Peyer's patch (tissue), 4 donors: ENCODE measurements around the gene HSPA12B. TPM values are rescaled to one million over a fixed set of nuclear protein-coding genes. Genes with fewer than 3 reads are reported as not detected.

Experiments used
- DNase-seq, 3 donors: peaks; one replicate each; pipeline ENCODE4 v3.0.0-alpha.2; 2017 to 2019
- H3K27ac ChIP-seq, 4 donors: fragments of 200-600 bp; sonication (generic); one replicate each; pipeline ENCODE4 v1.5.1; 2016 to 2019
- H3K27me3 ChIP-seq, 2 donors: fragments of 200-600 bp; sonication (generic); one replicate each; pipeline ENCODE4 v1.5.1; 2019
- H3K36me3 ChIP-seq, 3 donors: fragments of 200-600 bp; sonication (generic); one replicate each; pipeline ENCODE4 v1.5.1; 2016 to 2019
- H3K4me1 ChIP-seq, 4 donors: fragments of 200-600 bp; sonication (generic); one replicate each; pipeline ENCODE4 v1.5.1; 2016 to 2019
- H3K4me3 ChIP-seq, 4 donors: fragments of 200-600 bp; sonication (generic); 1 replicate in 3 of 4; 2 replicates in 1 of 4; pipeline ENCODE4 v1.5.1; 2016 to 2019; ENCODE audit warnings: mild to moderate bottlenecking in 1 of 4
- H3K9me3 ChIP-seq, 4 donors: fragments of 200-600 bp; sonication (generic); one replicate each; pipeline ENCODE4 v1.5.1; 2016 to 2019; ENCODE audit warnings: mild to moderate bottlenecking in 1 of 4
- CTCF ChIP-seq, 6 experiments: fragments of 450-650 bp in 4 of 6; fragments of 200-600 bp in 2 of 6; sonication (generic) in 1 of 6; IDR thresholded peaks; one replicate each; pipeline ENCODE4 v1.5.1; 2017 to 2019; ENCODE audit warnings: antibody characterized with exemption in 6 of 6, mild to moderate bottlenecking in 3 of 6, moderate library complexity in 1 of 6
- POLR2A ChIP-seq, 2 donors: fragments of 450-650 bp; IDR thresholded peaks; one replicate each; pipeline ENCODE4 v1.5.1; 2017; ENCODE audit warnings: antibody characterized with exemption in 2 of 2, mild to moderate bottlenecking in 2 of 2, moderate library complexity in 2 of 2
- total RNA-seq, 4 donors: library from RNA; depleted of rRNA; stranded (reverse); fragments of >200 nt; gene quantifications; one replicate each; pipeline ENCODE4 v1.1.0, GENCODE V29; 2016

HSPA12B gene
- total RNA-seq, 4 donors from 2014 or later = 1.2 to 4.3 (median 2.3) TPM

DNA sequence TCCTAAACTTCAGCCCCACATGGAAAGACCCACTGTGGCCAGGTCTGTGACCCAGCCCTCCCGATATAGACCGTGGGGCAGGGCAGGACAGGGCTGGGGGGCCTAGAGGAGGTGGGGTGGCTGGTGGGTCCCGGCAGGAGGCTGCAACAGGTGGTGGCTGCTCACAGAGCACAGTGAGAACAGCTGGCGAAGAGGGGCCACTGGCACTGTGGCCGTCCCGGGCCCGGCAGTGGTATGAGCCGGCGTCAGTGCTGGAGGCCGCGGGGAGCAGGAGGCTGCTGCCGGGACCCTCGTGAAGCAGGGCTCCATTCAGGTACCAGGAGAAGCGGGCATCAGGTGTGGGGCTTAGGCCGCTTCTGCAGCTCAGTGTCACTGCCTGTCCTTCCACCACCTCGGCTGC, 33.4 kb upstream of the HSPA12B start:
- no peaks in the 10 kb centered on the region for H3K4me1 ChIP-seq
- no peak for TF ChIP-seq POLR2A (IDR thresholded peaks at IDR 0.05)
- TF ChIP-seq CTCF (IDR thresholded peaks at IDR 0.05) = no peak
- no peak overlapping the region for H3K27ac ChIP-seq
- H3K4me3 ChIP-seq = no peak overlapping the region
- no peak for DNase-seq
- H3K36me3 ChIP-seq = no peaks in the 10 kb centered on the region
- H3K27me3 ChIP-seq = no peaks in the 10 kb centered on the region
- peaks cover 0 to 5% (median 0%) of the 10 kb centered on the region in 4 donors for H3K9me3 ChIP-seq

DNA sequence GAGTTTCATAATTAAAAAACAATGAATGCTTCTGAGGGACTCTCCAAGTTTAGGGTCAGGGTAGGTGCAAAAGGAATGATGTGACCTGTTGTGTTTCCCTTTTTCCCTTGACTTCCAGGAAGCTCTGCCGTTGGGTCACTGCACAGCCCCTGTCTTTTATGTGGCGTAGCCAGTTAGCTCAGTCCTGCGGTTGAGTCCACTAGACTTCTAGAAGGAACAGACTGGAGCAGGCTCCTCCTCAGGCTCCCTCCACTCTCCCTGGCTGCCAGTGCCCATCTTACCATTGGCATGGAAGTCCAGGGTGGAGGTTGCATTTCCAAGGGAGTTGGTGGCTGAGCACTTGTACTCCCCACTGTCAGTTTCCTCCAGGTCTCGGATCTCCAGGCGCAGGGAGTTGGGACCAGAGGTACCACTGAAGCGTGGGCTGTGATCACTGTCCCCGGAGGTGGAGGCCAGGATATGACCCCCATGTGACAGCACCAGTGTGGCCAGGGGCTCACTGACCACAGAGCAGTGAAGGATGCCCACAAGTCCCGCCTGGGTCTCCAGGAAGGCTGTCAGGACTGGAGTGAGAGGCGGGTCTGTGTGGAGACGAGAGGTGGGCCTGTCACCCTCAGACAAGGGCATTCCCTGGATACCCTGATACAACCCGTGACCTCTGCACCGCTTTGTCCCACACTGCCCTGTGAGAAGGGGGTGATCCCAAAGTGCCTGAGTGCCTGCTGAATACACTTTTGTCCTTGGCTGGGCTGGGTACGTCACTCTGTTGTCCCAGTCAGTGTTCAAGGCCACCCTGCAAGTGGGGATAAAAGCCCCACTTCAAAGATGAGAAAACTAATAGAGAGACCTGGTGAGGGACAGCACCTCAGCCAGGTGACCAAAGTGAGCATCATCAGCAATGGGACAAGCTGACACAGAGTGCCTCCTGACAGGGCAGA, 31.2 kb upstream of the HSPA12B start:
- Histone ChIP-seq H3K27ac (no peak overlapping the region), H3K4me1 (no peaks in the 10 kb centered on the region), H3K27me3 (no peaks in the 10 kb centered on the region), H3K36me3 (no peaks in the 10 kb centered on the region), H3K4me3 (no peak overlapping the region), H3K9me3 (peaks cover 0 to 3% (median 0%) of the 10 kb centered on the region in 4 donors)
- DNase-seq = no peak
- no peak for TF ChIP-seq CTCF (IDR thresholded peaks at IDR 0.05)
- TF ChIP-seq POLR2A (IDR thresholded peaks at IDR 0.05) = no peak

GRCh38 chr20:3702611-3703391, 29.7 kb upstream of the HSPA12B start:
- TF ChIP-seq CTCF (IDR thresholded peaks at IDR 0.05) = no peak
- TF ChIP-seq POLR2A (IDR thresholded peaks at IDR 0.05) = no peak
- Histone ChIP-seq H3K27me3 (no peaks in the 10 kb centered on the region), H3K9me3 (no peaks in the 10 kb centered on the region), H3K4me1 (no peaks in the 10 kb centered on the region), H3K36me3 (no peaks in the 10 kb centered on the region), H3K4me3 (no peak overlapping the region), H3K27ac (no peak overlapping the region)
- DNase-seq = no peak

GRCh38 chr20:3704087-3704486, 28.4 kb upstream of the HSPA12B start:
- no peaks in the 10 kb centered on the region for H3K27me3 ChIP-seq
- TF ChIP-seq CTCF (IDR thresholded peaks at IDR 0.05) = no peak
- TF ChIP-seq POLR2A (IDR thresholded peaks at IDR 0.05) = no peak
- no peak overlapping the region for H3K27ac ChIP-seq
- DNase-seq = no peak
- no peak overlapping the region for H3K4me3 ChIP-seq
- H3K4me1 ChIP-seq = no peaks in the 10 kb centered on the region
- no peaks in the 10 kb centered on the region for H3K9me3 ChIP-seq
- H3K36me3 ChIP-seq = no peaks in the 10 kb centered on the region

DNA sequence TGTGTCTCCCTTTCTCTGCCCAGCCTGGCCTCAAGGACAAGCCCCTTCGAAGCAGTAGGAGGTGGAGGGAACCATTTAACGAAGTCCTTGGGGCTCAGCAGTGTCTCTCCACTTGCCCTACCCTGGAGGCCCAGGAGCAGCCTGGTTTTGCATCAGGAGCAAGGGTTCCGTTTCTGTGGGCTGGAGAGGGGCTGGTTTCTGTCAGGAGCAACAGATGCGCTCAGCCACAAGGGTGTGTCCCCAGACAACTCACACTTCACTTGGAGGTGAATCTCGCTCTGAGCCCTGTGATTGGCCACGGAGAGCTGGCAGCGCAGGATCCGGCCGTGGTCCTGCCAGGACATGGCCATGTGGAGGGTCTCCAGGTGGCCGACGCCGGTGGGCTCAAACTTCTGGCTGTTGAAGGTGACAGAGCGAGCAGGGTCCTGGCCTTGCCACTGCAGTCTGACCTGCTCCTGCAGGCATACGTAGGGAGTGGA, 27.0 kb upstream of the HSPA12B start:
- Histone ChIP-seq H3K27ac (no peak overlapping the region), H3K9me3 (no peaks in the 10 kb centered on the region), H3K27me3 (no peaks in the 10 kb centered on the region), H3K4me1 (no peaks in the 10 kb centered on the region), H3K36me3 (no peaks in the 10 kb centered on the region), H3K4me3 (no peak overlapping the region)
- TF ChIP-seq CTCF (IDR thresholded peaks at IDR 0.05) = no peak
- TF ChIP-seq POLR2A (IDR thresholded peaks at IDR 0.05) = no peak
- DNase-seq = no peak
